HG03457 (cell line): ENCODE results near the gene ZSWIM7.
A peak's percentile ranks its signal among the peaks of the same experiment; 100 is the strongest.
"Not testable (repeated sequence)": the region's sequence is repeated elsewhere in the genome, so short reads cannot be mapped to it uniquely, and the experiment has no call there.

ENCODE experiments used
- ATAC-seq: cut with Tn5 transposase; IDR thresholded peaks from one replicate; pipeline ENCODE4 v1.9.1; 2021; ENCODE audit warnings: moderate number of reproducible peaks; ENCODE audit not compliant: unreplicated experiment

Gene ZSWIM7

GRCh38 chr17:15999974-16000827 is 697 bp upstream of the ZSWIM7 start:
- ATAC-seq: no peak

- no peak for ATAC-seq
These were observed 1.4 kb downstream of the ZSWIM7 start for GRCh38 chr17:15998031-15998562.

- no peak for ATAC-seq
These were observed 3.2 kb downstream of the ZSWIM7 start for GRCh38 chr17:15996322-15996721.

GRCh38 chr17:15981646-15982580 is 17.6 kb downstream of the ZSWIM7 start:
- ATAC-seq: no peak

DNA sequence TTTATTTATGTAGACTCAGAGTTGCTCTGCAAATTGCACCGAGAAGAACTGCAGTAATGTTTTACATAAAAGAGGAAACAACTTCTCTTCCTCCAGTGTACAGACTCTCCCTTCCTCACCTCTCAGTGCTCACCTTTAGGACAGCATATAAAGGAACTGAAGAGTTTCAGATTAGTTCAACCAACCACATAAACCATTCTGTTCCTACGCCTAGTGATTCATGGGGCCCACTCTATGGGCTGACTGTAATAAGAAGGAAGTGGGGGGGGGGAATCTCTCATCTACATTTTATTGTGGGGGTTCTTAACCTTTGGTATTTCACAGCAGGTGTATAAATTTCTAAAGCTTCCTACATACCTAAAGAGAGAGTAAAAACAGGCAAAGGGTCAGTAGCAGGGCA is 18.3 kb downstream of the ZSWIM7 start:
- peak; percentile 77 for ATAC-seq

DNA sequence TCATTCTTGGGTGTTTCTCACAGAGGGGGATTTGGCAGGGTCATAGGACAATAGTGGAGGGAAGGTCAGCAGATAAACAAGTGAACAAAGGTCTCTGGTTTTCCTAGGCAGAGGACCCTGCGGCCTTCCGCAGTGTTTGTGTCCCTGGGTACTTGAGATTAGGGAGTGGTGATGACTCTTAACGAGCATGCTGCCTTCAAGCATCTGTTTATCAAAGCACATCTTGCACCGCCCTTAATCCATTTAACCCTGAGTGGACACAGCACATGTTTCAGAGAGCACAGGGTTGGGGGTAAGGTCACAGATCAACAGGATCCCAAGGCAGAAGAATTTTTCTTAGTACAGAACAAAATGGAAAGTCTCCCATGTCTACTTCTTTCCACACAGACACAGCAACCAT is 20.5 kb downstream of the ZSWIM7 start:
- ATAC-seq: not testable (repeated sequence)

DNA sequence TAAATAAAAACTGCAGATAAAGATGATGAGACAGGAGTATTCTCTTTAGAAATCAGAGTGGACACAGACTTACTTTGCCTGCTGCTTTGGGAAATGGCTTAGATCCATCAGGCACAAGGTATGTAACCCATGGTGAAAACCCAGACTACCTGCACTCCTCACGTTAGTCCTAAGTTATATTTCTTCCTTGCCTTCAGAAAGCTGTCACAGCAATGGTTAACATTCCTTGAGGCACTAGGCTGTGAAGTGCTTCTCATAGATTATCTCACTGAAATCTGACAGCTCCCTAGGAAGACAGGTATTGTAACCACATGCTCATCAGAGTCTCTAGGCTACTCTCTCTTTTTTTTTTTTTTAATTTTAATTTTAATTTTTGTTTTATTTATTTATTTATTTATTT is 20.9 kb downstream of the ZSWIM7 start:
- ATAC-seq: no peak

DNA sequence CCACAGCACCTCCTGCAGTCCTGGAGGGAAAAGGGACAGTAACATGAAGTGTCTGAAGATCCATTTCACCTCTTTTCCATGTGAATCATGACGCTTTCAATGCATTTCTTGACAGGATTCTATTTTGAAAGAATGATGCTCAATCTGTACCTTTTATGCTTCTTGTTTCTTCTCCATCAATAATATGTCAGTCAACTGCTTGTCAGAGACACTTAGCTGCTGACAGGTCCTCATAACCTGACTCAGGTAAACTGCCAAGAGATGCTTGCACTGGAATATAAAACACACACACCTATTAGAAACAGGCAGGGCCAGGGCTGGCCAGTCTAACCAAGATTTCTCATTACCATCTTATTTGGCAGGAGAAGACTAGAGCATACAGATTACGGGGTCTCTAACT is 21.6 kb downstream of the ZSWIM7 start:
- ATAC-seq: no peak

DNA sequence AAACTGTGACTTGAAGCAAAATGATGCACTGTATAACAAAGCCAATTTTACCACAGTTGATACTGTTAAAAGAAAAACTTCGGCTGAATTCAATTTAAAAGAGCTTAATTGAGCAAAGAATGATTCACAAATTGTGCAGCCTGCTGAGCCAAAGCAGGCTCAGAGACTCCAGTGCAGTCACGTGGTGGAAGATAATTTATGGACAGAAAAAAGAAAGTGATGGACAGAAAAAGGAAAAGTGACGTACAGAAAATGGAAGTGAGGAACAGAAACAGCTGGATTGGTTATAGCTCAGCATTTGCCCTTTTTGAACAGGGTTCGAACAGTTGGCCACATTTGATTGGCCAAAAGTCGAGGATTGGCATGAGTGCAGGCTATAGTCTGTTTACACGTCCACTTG is 25.7 kb downstream of the ZSWIM7 start:
- no peak for ATAC-seq

GRCh38 chr17:15973016-15973415 is 26.5 kb downstream of the ZSWIM7 start:
- no peak for ATAC-seq

DNA sequence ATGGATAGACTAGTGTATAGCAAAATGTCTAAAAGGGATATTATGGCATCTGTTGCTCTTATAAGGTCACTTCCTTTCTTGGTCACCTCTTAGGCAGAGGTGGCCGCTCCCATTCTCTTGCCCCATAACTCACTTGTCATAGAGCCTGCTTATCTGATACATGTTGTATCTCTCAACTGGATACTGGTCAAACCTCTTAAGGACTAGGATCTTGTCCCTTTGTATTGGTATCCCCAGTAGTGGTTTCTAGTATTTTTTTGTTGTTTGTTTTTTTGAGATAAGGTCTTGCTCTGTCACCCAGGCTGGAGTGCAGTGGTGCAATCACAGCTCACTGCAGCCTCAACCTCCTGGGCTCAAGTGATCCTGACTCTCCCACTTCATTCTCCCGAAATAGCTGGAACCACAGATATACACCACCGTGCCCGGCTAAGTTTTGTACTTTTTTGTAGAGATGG is 27.0 kb downstream of the ZSWIM7 start:
- ATAC-seq: no peak

DNA sequence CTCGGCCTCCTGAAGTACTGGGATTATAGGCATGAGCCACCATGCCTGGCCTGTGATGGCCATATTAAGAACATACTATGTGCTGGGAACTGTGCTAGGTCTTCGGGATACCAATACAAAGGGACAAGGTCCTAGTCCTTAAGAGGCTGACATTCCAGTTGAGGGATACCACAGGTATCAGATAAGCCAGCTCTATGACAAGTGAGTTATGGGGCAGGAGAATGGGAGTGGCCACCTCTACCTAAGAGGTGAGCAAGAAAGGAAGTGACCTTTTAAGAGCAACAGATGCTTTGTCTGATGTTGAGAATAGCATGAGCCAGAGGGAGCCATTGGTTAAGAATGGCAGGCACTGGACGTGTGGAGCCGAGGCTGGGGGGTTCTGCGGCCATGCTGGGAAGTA is 27.6 kb downstream of the ZSWIM7 start:
- ATAC-seq: no peak

- no peak for ATAC-seq
These were observed 28.3 kb downstream of the ZSWIM7 start for GRCh38 chr17:15971098-15971678.

GRCh38 chr17:15970500-15970899 is 29.0 kb downstream of the ZSWIM7 start:
- no peak for ATAC-seq

GRCh38 chr17:15969463-15969862 is 30.0 kb downstream of the ZSWIM7 start:
- ATAC-seq: no peak

- ATAC-seq: no peak
These were observed 31.7 kb downstream of the ZSWIM7 start for GRCh38 chr17:15967706-15968399.

DNA sequence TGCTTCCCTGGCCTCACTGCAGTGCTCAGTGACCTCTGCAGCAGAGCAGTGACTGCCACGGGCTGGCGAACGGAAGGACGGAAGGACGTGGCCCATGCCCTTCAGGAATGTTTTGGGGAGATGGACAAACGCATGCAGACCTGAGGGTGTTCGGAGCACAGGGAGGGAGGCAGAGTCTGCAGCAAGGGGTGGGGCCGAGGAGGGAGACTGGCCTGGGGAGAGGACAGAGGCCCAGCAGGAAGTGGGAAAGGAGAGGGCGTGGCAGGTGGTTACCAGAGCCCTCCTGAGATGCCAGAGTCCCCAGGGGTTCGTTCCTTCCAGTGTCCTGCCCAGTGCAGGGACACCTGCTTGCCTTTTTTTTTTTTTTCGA is 32.6 kb downstream of the ZSWIM7 start:
- no peak for ATAC-seq

DNA sequence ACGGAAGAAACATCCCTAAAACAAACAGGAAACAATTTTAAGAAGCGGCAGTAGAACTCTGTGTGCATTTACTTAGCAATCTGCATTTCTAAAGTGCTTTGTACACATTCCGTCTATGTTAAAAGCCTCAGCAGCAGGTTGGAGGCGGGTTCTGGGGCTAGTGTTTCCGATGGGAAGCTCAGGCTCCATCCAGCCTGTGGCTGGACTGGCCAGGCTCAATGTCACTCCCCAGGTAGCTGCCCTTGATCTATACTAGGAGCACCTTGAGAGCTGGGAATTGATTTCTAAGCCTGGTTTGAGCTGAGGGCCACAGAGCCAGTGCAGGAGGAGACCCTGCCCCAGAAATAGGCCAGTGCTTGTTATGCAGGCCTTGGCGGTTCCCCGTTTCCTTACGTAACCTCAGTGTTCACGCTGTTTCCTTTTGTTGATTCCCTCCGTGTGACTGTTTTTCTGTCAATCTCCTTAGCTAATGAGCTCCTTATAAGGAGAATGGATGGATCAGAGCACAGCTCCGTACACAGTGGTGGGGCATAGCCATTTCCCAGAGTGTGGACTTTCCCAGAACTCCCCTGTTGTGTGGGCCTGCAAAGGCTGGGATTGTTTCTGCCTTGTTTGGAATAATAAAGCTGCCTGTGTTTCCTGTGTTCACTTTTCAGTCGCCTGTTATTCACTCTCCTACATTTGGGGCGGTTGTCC is 33.2 kb downstream of the ZSWIM7 start:
- no peak for ATAC-seq

- ATAC-seq: no peak
These were observed 34.0 kb downstream of the ZSWIM7 start for GRCh38 chr17:15965528-15965927.

DNA sequence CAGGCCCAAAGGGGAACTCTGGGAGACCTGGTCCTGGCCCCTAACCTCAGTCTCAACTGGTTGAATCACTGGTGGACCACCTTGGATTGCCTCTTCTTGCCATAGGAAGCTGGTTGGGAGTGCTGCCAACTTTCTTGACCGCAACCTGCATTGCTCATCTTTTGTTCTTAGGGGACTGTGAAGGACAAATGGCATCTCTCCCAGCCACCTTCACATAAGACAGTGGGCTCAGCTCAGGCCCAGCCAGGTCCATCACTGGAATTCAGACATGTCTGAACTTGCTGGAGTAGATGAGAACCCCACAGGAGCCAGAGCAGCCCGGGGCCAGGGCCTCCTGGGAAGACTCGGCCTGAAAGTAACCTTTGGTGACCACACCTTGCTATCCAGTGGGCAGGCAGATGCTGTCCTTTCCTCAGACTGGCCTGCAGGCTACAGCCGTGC is 35.8 kb downstream of the ZSWIM7 start:
- no peak for ATAC-seq
